GM19328 (cell line): ENCODE data around the gene CRELD2.

Source experiments
- ATAC-seq: cut with Tn5 transposase; IDR thresholded peaks from one replicate; pipeline ENCODE4 v1.9.1; 2021; ENCODE audit warnings: mild to moderate bottlenecking, moderate library complexity; ENCODE audit not compliant: unreplicated experiment

The CRELD2 gene

GRCh38 chr22:49928555-49929210 lies 10.2 kb downstream of the CRELD2 start:
- ATAC-seq: no peak

GRCh38 chr22:49929211-49929979 lies 11.0 kb downstream of the CRELD2 start:
- no peak for ATAC-seq

- ATAC-seq: no peak
Measured at GRCh38 chr22:49929994-49930575, 11.7 kb downstream of the CRELD2 start.

GRCh38 chr22:49930596-49931412 lies 12.4 kb downstream of the CRELD2 start:
- no peak for ATAC-seq

- ATAC-seq: no peak
Measured at GRCh38 chr22:49933236-49934159, 15.1 kb downstream of the CRELD2 start.

- ATAC-seq: no peak
Measured at GRCh38 chr22:49934160-49934890, 15.9 kb downstream of the CRELD2 start.

GRCh38 chr22:49934891-49935557 lies 16.6 kb downstream of the CRELD2 start:
- ATAC-seq: no peak

- ATAC-seq: no peak
Measured at GRCh38 chr22:49935561-49935960, 17.1 kb downstream of the CRELD2 start.

- peak; percentile 60 for ATAC-seq
Measured at GRCh38 chr22:49936018-49936972, 17.9 kb downstream of the CRELD2 start.

GRCh38 chr22:49936973-49937757 lies 18.7 kb downstream of the CRELD2 start:
- ATAC-seq: no peak

- no peak for ATAC-seq
Measured at GRCh38 chr22:49937758-49938564, 19.5 kb downstream of the CRELD2 start.

GRCh38 chr22:49938565-49939136 lies 20.2 kb downstream of the CRELD2 start:
- ATAC-seq: no peak

GRCh38 chr22:49941507-49942316 lies 23.3 kb downstream of the CRELD2 start:
- no peak for ATAC-seq

GRCh38 chr22:49942565-49943404 lies 24.4 kb downstream of the CRELD2 start:
- no peak for ATAC-seq
